Ectodermal cell (in vitro differentiated cells): ENCODE measurements around the gene SFSWAP.

Experiments used
- H3K27ac ChIP-seq: 2 replicates; pipeline ENCODE4 v1.7.0; 2013; ENCODE audit warnings: mild to moderate bottlenecking, low read depth, low read length; ENCODE audit not compliant: insufficient read depth, poor library complexity, severe bottlenecking
- H3K27me3 ChIP-seq: 2 replicates; pipeline ENCODE4 v1.7.0; 2013; ENCODE audit warnings: mild to moderate bottlenecking, low read length; ENCODE audit not compliant: insufficient read depth, control insufficient read depth, poor library complexity, severe bottlenecking
- H3K36me3 ChIP-seq: one replicate; pipeline ENCODE4 v1.7.0; 2013; ENCODE audit warnings: low read length; ENCODE audit not compliant: control insufficient read depth, insufficient read depth
- H3K4me1 ChIP-seq: one replicate; pipeline ENCODE4 v1.7.0; 2013; ENCODE audit warnings: low read length; ENCODE audit not compliant: control insufficient read depth, insufficient read depth
- H3K4me3 ChIP-seq: 2 replicates; pipeline ENCODE4 v1.7.0; 2013; ENCODE audit warnings: low read depth, low read length, control low read depth; ENCODE audit not compliant: insufficient read depth
- H3K9me3 ChIP-seq: 2 replicates; pipeline ENCODE4 v1.7.0; 2013; ENCODE audit warnings: mild to moderate bottlenecking, low read length, moderate library complexity; ENCODE audit not compliant: control insufficient read depth
- whole genome bisulfite sequencing, 2 experiments: methylation state at CpG; one replicate each; pipeline ENCODE4 v1.1.7; 2013; ENCODE audit warnings: missing lambda C conversion rate in 2 of 2; 5-methylcytosine and 5-hydroxymethylcytosine counted together

Gene SFSWAP

DNA sequence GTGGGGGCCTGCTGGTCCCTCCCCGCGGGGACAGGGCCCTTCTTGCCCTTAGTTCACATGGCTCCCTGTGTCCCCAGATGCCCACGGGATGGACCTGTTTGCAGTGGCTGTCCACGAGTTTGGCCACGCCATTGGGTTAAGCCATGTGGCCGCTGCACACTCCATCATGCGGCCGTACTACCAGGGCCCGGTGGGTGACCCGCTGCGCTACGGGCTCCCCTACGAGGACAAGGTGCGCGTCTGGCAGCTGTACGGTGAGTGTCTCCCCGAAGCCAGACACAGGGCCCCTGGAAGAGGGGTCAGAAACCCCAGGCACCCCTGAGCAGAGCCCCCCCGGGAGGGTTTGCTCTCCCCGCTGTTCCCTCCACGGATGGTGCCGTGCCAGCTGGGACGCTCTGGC is 130.7 kb downstream of the SFSWAP start:
- Histone ChIP-seq H3K4me3 (no peak overlapping the region), H3K9me3 (no peaks in the 10 kb centered on the region), H3K27me3 (no peaks in the 10 kb centered on the region), H3K36me3 (no peaks in the 10 kb centered on the region), H3K27ac (no peak overlapping the region), H3K4me1 (no peaks in the 10 kb centered on the region)
- 95 to 98% methylated on average over 22 of the region's 22 CpGs for WGBS, 2 experiments

DNA sequence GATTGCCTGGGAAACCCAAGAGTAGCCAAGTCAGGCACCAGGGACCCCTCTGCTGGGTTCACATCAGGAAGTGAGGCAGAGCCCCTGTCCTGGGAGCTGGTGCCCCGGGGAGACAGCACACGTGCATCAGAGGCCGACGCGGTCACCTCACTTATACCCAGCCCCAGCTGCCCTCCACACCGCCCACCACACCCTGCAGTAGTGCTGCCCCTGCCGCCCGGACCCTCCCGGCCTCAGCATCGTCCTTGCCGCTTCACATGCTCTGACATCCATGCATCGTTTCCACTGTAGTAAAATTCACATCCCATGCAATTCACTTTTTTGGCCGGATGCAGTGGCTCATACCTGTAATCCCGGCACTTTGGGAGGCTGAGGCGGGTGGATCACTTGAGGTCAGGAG is 131.3 kb downstream of the SFSWAP start:
- 91% methylated on average over 15 of the region's 15 CpGs for WGBS, 2 experiments
- no peaks in the 10 kb centered on the region for H3K4me1 ChIP-seq
- H3K27me3 ChIP-seq = no peaks in the 10 kb centered on the region
- no peaks in the 10 kb centered on the region for H3K36me3 ChIP-seq
- no peak overlapping the region for H3K4me3 ChIP-seq
- H3K9me3 ChIP-seq = no peaks in the 10 kb centered on the region
- no peak overlapping the region for H3K27ac ChIP-seq

DNA sequence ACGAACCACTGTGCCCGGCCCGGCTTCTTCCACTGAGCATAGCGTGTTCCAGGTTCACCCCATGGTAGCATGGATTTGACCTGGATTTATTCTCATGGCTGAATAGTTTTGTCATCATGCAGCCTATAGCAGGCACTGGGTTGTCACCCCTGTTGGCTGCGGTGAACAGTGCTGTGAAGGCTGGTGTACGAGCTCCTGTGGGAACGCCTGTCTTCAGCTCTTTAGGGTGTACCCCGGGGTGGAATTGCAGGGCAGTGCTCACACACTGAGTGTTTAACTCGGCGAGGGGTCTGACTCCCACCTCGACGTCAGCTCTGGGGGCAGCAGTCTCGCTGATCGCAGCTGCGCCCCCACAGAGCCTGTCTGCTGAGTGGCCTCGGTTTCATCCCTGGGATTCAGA is 132.6 kb downstream of the SFSWAP start:
- 94 to 95% methylated on average over 16 of the region's 16 CpGs for WGBS, 2 experiments

DNA sequence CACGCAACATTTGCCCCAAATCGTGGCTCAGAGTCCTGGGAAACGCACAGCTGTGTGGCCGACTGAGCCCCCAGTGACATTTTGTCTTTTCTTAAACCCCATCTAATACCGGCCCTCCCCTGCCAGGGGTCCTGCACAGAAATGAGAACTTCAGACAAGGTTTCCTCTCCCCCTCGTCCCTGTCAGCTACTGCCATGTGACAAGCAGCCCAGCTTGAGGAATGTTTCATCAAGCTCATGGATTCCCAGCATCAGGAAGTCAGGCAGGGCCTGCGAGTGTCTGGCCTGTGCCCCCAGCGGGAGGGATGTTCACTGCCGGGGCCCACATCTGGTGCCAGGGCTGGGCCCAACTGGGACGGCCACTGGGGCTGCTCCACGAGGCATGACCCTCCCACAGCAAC is 133.2 kb downstream of the SFSWAP start:
- no peaks in the 10 kb centered on the region for H3K36me3 ChIP-seq
- 94% methylated on average over 11 of the region's 11 CpGs for WGBS, 2 experiments
- no peaks in the 10 kb centered on the region for H3K27me3 ChIP-seq

More for the DNA sequence above, 132.6 kb downstream of the SFSWAP start:
- H3K27ac ChIP-seq = no peak overlapping the region
- H3K9me3 ChIP-seq = no peaks in the 10 kb centered on the region
- H3K4me1 ChIP-seq = no peaks in the 10 kb centered on the region
- no peaks in the 10 kb centered on the region for H3K27me3 ChIP-seq
- no peak overlapping the region for H3K4me3 ChIP-seq
- H3K36me3 ChIP-seq = no peaks in the 10 kb centered on the region

DNA sequence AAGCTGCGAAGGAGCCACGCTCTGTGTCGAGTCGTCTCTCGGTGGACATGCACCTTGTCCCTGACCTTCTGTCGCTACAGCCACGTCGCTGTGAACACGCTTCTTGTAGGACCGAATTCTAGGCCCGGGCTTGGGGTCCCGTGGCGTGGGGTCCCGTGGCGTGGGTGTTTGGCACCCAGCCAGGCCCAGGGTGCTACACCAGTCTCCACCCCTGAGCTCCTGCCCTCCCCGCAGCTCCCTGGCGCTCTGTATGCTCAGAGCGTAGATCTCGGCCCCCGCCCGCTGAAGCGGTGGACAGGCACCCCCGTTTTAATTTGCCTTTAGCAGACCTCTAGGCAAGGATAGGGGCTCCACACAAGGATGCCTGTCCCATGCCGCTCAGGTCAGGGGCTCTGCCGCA is 133.8 kb downstream of the SFSWAP start:
- 96% methylated on average over 25 of the region's 25 CpGs for WGBS, 2 experiments
- Histone ChIP-seq H3K4me1 (no peaks in the 10 kb centered on the region), H3K36me3 (no peaks in the 10 kb centered on the region), H3K27me3 (no peaks in the 10 kb centered on the region), H3K27ac (no peak overlapping the region), H3K9me3 (no peaks in the 10 kb centered on the region), H3K4me3 (no peak overlapping the region)

More for the DNA sequence above, 133.2 kb downstream of the SFSWAP start:
- no peak overlapping the region for H3K27ac ChIP-seq
- H3K4me3 ChIP-seq = no peak overlapping the region
- no peaks in the 10 kb centered on the region for H3K4me1 ChIP-seq
- H3K9me3 ChIP-seq = no peaks in the 10 kb centered on the region

DNA sequence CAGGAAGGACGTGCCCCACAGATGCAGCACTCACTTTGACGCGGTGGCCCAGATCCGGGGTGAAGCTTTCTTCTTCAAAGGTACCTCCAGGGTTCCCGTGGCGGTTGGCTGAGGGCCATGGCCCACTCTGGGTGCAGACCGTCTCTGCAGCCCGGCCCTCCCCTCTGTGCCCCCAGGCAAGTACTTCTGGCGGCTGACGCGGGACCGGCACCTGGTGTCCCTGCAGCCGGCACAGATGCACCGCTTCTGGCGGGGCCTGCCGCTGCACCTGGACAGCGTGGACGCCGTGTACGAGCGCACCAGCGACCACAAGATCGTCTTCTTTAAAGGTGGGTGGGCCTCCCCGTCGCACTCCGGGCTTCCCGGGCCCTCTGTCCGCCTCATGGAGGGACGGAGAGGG is 134.2 kb downstream of the SFSWAP start:
- H3K9me3 ChIP-seq = no peaks in the 10 kb centered on the region
- H3K4me1 ChIP-seq = no peaks in the 10 kb centered on the region
- no peaks in the 10 kb centered on the region for H3K36me3 ChIP-seq
- no peak overlapping the region for H3K4me3 ChIP-seq
- no peak overlapping the region for H3K27ac ChIP-seq
- no peaks in the 10 kb centered on the region for H3K27me3 ChIP-seq
- WGBS, 2 experiments = 93 to 95% methylated on average over 29 of the region's 29 CpGs

DNA sequence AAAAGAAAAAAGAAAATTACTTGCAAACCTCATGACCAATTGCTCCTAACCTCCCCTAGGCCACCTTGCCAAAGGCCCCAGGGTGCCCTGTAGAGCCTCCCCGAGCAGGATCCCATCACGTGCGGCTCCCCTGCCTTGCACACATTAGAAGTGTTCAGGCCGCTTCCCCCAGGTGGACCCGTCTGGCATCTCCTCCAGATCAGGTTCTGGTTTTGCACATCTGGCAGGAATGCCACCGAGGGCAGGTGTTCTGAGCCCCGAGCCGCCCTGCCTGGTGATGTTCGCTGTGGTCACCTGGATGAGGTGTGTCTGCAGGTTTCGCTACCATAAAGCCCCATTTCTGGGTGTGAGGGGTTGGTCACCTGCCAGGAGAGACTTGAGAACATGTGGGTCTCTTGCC is 136.6 kb downstream of the SFSWAP start:
- no peaks in the 10 kb centered on the region for H3K9me3 ChIP-seq
- H3K27ac ChIP-seq = no peak overlapping the region
- no peaks in the 10 kb centered on the region for H3K4me1 ChIP-seq
- 93 to 96% methylated on average over 10 of the region's 10 CpGs for whole genome bisulfite sequencing, 2 experiments
- no peaks in the 10 kb centered on the region for H3K27me3 ChIP-seq
- no peak overlapping the region for H3K4me3 ChIP-seq
- H3K36me3 ChIP-seq = no peaks in the 10 kb centered on the region

DNA sequence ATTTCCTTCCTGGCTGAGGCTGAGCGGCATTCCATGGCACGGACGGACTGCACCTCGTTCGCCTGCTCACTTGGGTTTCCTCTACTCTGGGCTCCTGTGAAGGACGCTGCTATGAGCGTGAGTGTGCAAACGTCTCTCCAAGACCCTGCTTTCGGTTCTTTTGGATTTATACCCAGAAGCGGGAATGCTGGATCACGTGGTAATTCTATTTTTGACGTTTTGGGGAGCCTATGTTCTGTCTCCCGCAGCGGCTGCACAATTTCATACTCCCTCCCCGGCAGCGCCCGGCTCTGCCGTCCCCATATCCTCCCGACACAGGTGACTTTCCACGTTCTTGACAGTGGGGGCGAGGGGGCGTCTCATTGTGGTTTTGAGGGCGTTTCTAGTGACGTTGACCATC is 137.9 kb downstream of the SFSWAP start:
- no peak overlapping the region for H3K4me3 ChIP-seq
- no peaks in the 10 kb centered on the region for H3K36me3 ChIP-seq
- no peaks in the 10 kb centered on the region for H3K9me3 ChIP-seq
- H3K27ac ChIP-seq = no peak overlapping the region
- no peaks in the 10 kb centered on the region for H3K27me3 ChIP-seq
- 95 to 96% methylated on average over 24 of the region's 24 CpGs for WGBS, 2 experiments
- H3K4me1 ChIP-seq = no peaks in the 10 kb centered on the region
